ENCODE data around the gene USP43.

The USP43 gene

GRCh38 chr17:9666461-9667050 is 21.2 kb downstream of the USP43 start:
- Histone ChIP-seq H3K79me1 (ENCODE audit: low read length) (peaks cover 2% of the 10 kb centered on the region), H4K8ac (ENCODE audit: low read depth, low read length) (no peak overlapping the region), H2BK15ac (replicated peaks; ENCODE audit: low read depth) (no peak overlapping the region), H3K4me1 (ENCODE audit: control insufficient read depth, low read depth, low read length) (peaks cover 17% of the 10 kb centered on the region), H3K27me3 (ENCODE audit: insufficient read depth, low read length, poor library complexity) (no peaks in the 10 kb centered on the region), H3K56ac (ENCODE audit: low read length) (no peak overlapping the region), H2AK5ac (ENCODE audit: low read length) (no peak overlapping the region), H3K18ac (ENCODE audit: low read length) (no peak overlapping the region), H3K4me3 (ENCODE audit: low read length) (no peak overlapping the region), H3K27ac (ENCODE audit: low read depth, low read length) (no peak overlapping the region), H2BK5ac (ENCODE audit: low read length) (no peak overlapping the region), H2BK120ac (ENCODE audit: low read depth, low read length) (no peak overlapping the region), H3K36me3 (ENCODE audit: control insufficient read depth, insufficient read depth, low read length) (no peaks in the 10 kb centered on the region), H3K79me2 (ENCODE audit: control insufficient read depth, insufficient read depth, low read length) (no peaks in the 10 kb centered on the region), H3K4me2 (ENCODE audit: low read length) (no peak overlapping the region), H4K5ac (ENCODE audit: low read length) (no peak overlapping the region), H3K9ac (ENCODE audit: low read length) (no peak overlapping the region), H3K4ac (ENCODE audit: low read depth, low read length) (no peak overlapping the region), H3K23ac (ENCODE audit: low read length) (no peak overlapping the region)
- no peak for DNase-seq
- no CpG with 5 or more reads among the region's 5 CpGs for WGBS (ENCODE audit: extremely low coverage, insufficient coverage, low lambda C conversion rate)

DNA sequence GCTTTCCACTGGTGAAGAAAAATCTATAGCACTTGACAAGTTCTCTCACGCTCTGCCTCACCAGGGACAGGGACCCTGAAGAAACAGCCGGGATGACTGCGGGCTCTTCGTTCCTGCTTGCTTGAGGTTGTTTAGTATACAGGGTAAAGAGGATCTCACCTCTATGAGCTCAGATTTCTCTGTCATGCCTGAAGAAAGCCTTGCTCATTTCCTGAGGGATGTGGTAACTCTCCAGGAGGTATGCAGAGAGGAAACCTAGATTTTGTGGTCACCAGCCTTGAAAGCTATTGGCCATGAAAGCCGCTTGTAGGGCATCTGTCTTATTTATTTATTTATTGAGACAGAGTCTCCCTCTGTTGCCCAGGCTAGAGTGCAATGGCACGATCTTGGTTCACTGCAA is 23.2 kb downstream of the USP43 start:
- H3K18ac ChIP-seq (ENCODE audit: low read length) = no peak overlapping the region
- no peaks in the 10 kb centered on the region for H3K36me3 ChIP-seq (ENCODE audit: control insufficient read depth, insufficient read depth, low read length)
- H3K27me3 ChIP-seq (ENCODE audit: insufficient read depth, low read length, poor library complexity) = no peaks in the 10 kb centered on the region
- H4K5ac ChIP-seq (ENCODE audit: low read length) = no peak overlapping the region
- DNase-seq = peak; percentile 77
- no peak overlapping the region for H3K4me2 ChIP-seq (ENCODE audit: low read length)
- peaks cover 17% of the 10 kb centered on the region for H3K4me1 ChIP-seq (ENCODE audit: control insufficient read depth, low read depth, low read length)
- no peak overlapping the region for H2AK5ac ChIP-seq (ENCODE audit: low read length)
- peaks cover 2% of the 10 kb centered on the region for H3K79me1 ChIP-seq (ENCODE audit: low read length)
- no peak overlapping the region for H2BK5ac ChIP-seq (ENCODE audit: low read length)
- H3K56ac ChIP-seq (ENCODE audit: low read length) = no peak overlapping the region
- WGBS (ENCODE audit: extremely low coverage, insufficient coverage, low lambda C conversion rate) = no CpG with 5 or more reads among the region's 6 CpGs
- H3K4ac ChIP-seq (ENCODE audit: low read depth, low read length) = no peak overlapping the region
- no peak overlapping the region for H3K4me3 ChIP-seq (ENCODE audit: low read length)
- no peak overlapping the region for H4K8ac ChIP-seq (ENCODE audit: low read depth, low read length)
- H3K9ac ChIP-seq (ENCODE audit: low read length) = no peak overlapping the region
- H3K27ac ChIP-seq (ENCODE audit: low read depth, low read length) = no peak overlapping the region
- H2BK15ac ChIP-seq (replicated peaks; ENCODE audit: low read depth) = no peak overlapping the region
- no peaks in the 10 kb centered on the region for H3K79me2 ChIP-seq (ENCODE audit: control insufficient read depth, insufficient read depth, low read length)
- H2BK120ac ChIP-seq (ENCODE audit: low read depth, low read length) = no peak overlapping the region
- no peak overlapping the region for H3K23ac ChIP-seq (ENCODE audit: low read length)

DNA sequence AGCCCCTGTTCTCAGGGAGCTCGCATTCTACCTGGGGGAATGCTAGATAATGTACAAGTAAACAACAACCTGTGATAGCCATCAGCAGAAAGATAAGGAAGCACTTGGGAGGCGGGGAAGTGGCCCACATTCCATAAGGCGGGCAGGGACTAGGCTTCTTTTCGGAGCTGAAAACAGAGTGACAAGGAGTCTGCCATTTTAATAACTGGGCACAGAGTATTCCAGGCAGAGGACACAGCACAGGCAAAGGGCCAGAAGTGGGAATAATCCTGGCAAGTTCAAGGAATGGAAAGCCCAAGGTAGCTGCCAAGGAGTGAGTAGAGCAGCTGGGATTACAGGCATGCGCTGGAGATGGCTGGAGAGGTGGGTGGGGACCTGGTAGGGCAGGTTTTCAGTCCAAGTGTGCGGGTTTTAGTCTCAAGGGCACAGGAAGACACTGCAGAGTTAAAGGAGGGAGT is 24.3 kb downstream of the USP43 start:
- Histone ChIP-seq H3K27me3 (ENCODE audit: insufficient read depth, low read length, poor library complexity) (no peaks in the 10 kb centered on the region), H3K18ac (ENCODE audit: low read length) (no peak overlapping the region), H2AK5ac (ENCODE audit: low read length) (no peak overlapping the region), H3K4me1 (ENCODE audit: control insufficient read depth, low read depth, low read length) (peaks cover 17% of the 10 kb centered on the region), H2BK5ac (ENCODE audit: low read length) (peak overlapping the region; percentile 9), H3K79me1 (ENCODE audit: low read length) (peaks cover 2% of the 10 kb centered on the region), H3K4ac (ENCODE audit: low read depth, low read length) (peak overlapping the region; percentile 63), H2BK15ac (replicated peaks; ENCODE audit: low read depth) (no peak overlapping the region), H3K36me3 (ENCODE audit: control insufficient read depth, insufficient read depth, low read length) (no peaks in the 10 kb centered on the region), H4K8ac (ENCODE audit: low read depth, low read length) (no peak overlapping the region), H3K27ac (ENCODE audit: low read depth, low read length) (peak overlapping the region; percentile 61), H3K79me2 (ENCODE audit: control insufficient read depth, insufficient read depth, low read length) (no peaks in the 10 kb centered on the region), H2BK120ac (ENCODE audit: low read depth, low read length) (no peak overlapping the region), H3K56ac (ENCODE audit: low read length) (peak overlapping the region; percentile 54), H3K9ac (ENCODE audit: low read length) (no peak overlapping the region), H3K23ac (ENCODE audit: low read length) (no peak overlapping the region), H4K5ac (ENCODE audit: low read length) (no peak overlapping the region), H3K4me2 (ENCODE audit: low read length) (no peak overlapping the region), H3K4me3 (ENCODE audit: low read length) (no peak overlapping the region)
- WGBS (ENCODE audit: extremely low coverage, insufficient coverage, low lambda C conversion rate) = no CpG with 5 or more reads among the region's 6 CpGs
- DNase-seq = peak; percentile 85

DNA sequence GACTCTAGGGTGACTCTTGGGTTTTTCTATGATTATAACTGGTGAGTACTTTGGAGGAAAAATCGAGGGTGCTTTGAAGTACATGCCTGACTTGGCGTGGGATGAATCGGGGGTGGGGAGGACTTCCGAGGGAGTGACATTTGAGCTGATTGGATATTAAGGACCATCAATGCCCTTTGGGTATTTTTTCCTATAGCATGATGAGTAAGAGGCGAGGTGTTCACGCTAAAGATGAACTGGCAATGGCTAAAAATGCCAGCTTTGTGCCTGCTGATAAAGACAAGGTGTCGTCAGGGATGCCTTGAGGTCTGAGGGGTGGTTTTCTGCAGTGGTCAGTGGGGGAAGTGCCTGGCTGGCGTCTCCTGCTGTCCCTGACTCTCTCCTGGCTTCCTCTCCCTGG is 25.3 kb downstream of the USP43 start:
- no peaks in the 10 kb centered on the region for H3K79me2 ChIP-seq (ENCODE audit: control insufficient read depth, insufficient read depth, low read length)
- no peak overlapping the region for H3K4me2 ChIP-seq (ENCODE audit: low read length)
- H3K36me3 ChIP-seq (ENCODE audit: control insufficient read depth, insufficient read depth, low read length) = no peaks in the 10 kb centered on the region
- H3K4me1 ChIP-seq (ENCODE audit: control insufficient read depth, low read depth, low read length) = peaks cover 17% of the 10 kb centered on the region
- no peak overlapping the region for H3K27ac ChIP-seq (ENCODE audit: low read depth, low read length)
- no peaks in the 10 kb centered on the region for H3K27me3 ChIP-seq (ENCODE audit: insufficient read depth, low read length, poor library complexity)
- peaks cover 2% of the 10 kb centered on the region for H3K79me1 ChIP-seq (ENCODE audit: low read length)
- H2BK5ac ChIP-seq (ENCODE audit: low read length) = no peak overlapping the region
- no CpG with 5 or more reads among the region's 8 CpGs for WGBS (ENCODE audit: extremely low coverage, insufficient coverage, low lambda C conversion rate)
- H3K18ac ChIP-seq (ENCODE audit: low read length) = no peak overlapping the region
- H2AK5ac ChIP-seq (ENCODE audit: low read length) = no peak overlapping the region
- DNase-seq = no peak
- H3K4me3 ChIP-seq (ENCODE audit: low read length) = no peak overlapping the region
- H4K5ac ChIP-seq (ENCODE audit: low read length) = no peak overlapping the region
- H3K9ac ChIP-seq (ENCODE audit: low read length) = no peak overlapping the region
- H3K23ac ChIP-seq (ENCODE audit: low read length) = no peak overlapping the region
- no peak overlapping the region for H2BK120ac ChIP-seq (ENCODE audit: low read depth, low read length)
- no peak overlapping the region for H3K4ac ChIP-seq (ENCODE audit: low read depth, low read length)
- H2BK15ac ChIP-seq (replicated peaks; ENCODE audit: low read depth) = no peak overlapping the region
- H4K8ac ChIP-seq (ENCODE audit: low read depth, low read length) = no peak overlapping the region
- no peak overlapping the region for H3K56ac ChIP-seq (ENCODE audit: low read length)

GRCh38 chr17:9671559-9671958 is 26.2 kb downstream of the USP43 start:
- H3K56ac ChIP-seq (ENCODE audit: low read length) = no peak overlapping the region
- no peak overlapping the region for H4K5ac ChIP-seq (ENCODE audit: low read length)
- no CpG with 5 or more reads among the region's 4 CpGs for WGBS (ENCODE audit: extremely low coverage, insufficient coverage, low lambda C conversion rate)
- H3K4me3 ChIP-seq (ENCODE audit: low read length) = no peak overlapping the region
- H2BK120ac ChIP-seq (ENCODE audit: low read depth, low read length) = no peak overlapping the region
- peaks cover 17% of the 10 kb centered on the region for H3K4me1 ChIP-seq (ENCODE audit: control insufficient read depth, low read depth, low read length)
- H3K27me3 ChIP-seq (ENCODE audit: insufficient read depth, low read length, poor library complexity) = no peaks in the 10 kb centered on the region
- H3K79me1 ChIP-seq (ENCODE audit: low read length) = peaks cover 2% of the 10 kb centered on the region
- H3K9ac ChIP-seq (ENCODE audit: low read length) = no peak overlapping the region
- no peaks in the 10 kb centered on the region for H3K36me3 ChIP-seq (ENCODE audit: control insufficient read depth, insufficient read depth, low read length)
- H2BK5ac ChIP-seq (ENCODE audit: low read length) = no peak overlapping the region
- no peaks in the 10 kb centered on the region for H3K79me2 ChIP-seq (ENCODE audit: control insufficient read depth, insufficient read depth, low read length)
- no peak overlapping the region for H3K4me2 ChIP-seq (ENCODE audit: low read length)
- H3K18ac ChIP-seq (ENCODE audit: low read length) = no peak overlapping the region
- no peak overlapping the region for H2BK15ac ChIP-seq (replicated peaks; ENCODE audit: low read depth)
- H4K8ac ChIP-seq (ENCODE audit: low read depth, low read length) = no peak overlapping the region
- no peak overlapping the region for H3K4ac ChIP-seq (ENCODE audit: low read depth, low read length)
- no peak overlapping the region for H3K23ac ChIP-seq (ENCODE audit: low read length)
- no peak for DNase-seq
- no peak overlapping the region for H3K27ac ChIP-seq (ENCODE audit: low read depth, low read length)
- H2AK5ac ChIP-seq (ENCODE audit: low read length) = no peak overlapping the region

DNA sequence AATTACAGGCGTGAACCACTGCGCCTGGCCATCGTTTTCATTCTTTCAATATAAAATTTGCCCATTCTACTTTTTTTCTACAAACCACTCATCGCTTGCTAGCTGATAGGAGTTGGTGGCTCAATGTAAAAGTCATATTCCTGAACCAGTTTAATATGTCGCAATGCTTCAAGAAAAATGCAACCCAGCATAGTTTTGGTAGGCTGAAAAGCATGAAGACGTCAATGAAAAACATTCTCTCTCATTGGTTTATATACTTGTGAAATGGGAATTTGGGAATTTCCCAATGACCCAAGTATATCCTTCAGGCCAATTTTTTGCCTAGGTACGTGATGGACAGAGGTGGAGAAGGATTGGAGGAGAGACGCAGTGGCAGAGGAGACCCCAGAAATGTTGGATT is 26.9 kb downstream of the USP43 start:
- Histone ChIP-seq H3K36me3 (ENCODE audit: control insufficient read depth, insufficient read depth, low read length) (no peaks in the 10 kb centered on the region), H3K79me1 (ENCODE audit: low read length) (peaks cover 2% of the 10 kb centered on the region), H4K8ac (ENCODE audit: low read depth, low read length) (no peak overlapping the region), H2AK5ac (ENCODE audit: low read length) (no peak overlapping the region), H3K4me3 (ENCODE audit: low read length) (no peak overlapping the region), H4K5ac (ENCODE audit: low read length) (no peak overlapping the region), H3K79me2 (ENCODE audit: control insufficient read depth, insufficient read depth, low read length) (no peaks in the 10 kb centered on the region), H3K23ac (ENCODE audit: low read length) (no peak overlapping the region), H3K4ac (ENCODE audit: low read depth, low read length) (no peak overlapping the region), H3K56ac (ENCODE audit: low read length) (no peak overlapping the region), H2BK5ac (ENCODE audit: low read length) (no peak overlapping the region), H3K18ac (ENCODE audit: low read length) (no peak overlapping the region), H3K27ac (ENCODE audit: low read depth, low read length) (no peak overlapping the region), H3K4me1 (ENCODE audit: control insufficient read depth, low read depth, low read length) (peaks cover 17% of the 10 kb centered on the region), H3K27me3 (ENCODE audit: insufficient read depth, low read length, poor library complexity) (no peaks in the 10 kb centered on the region), H2BK15ac (replicated peaks; ENCODE audit: low read depth) (no peak overlapping the region), H3K9ac (ENCODE audit: low read length) (no peak overlapping the region), H2BK120ac (ENCODE audit: low read depth, low read length) (no peak overlapping the region), H3K4me2 (ENCODE audit: low read length) (no peak overlapping the region)
- no CpG with 5 or more reads among the region's 8 CpGs for WGBS (ENCODE audit: extremely low coverage, insufficient coverage, low lambda C conversion rate)
- no peak for DNase-seq

Data from mesendoderm (in vitro differentiated cells).